GM18508 (cell line): ENCODE measurements around the gene STEAP1.
"Not testable (repeated sequence)": the region's sequence is repeated elsewhere in the genome, so short reads cannot be mapped to it uniquely, and the experiment has no call there.

Experiments
- ATAC-seq: cut with Tn5 transposase; IDR thresholded peaks from one replicate; pipeline ENCODE4 v1.9.1; 2021; ENCODE audit warnings: moderate number of reproducible peaks; ENCODE audit not compliant: insufficient read depth, unreplicated experiment

Gene STEAP1

DNA sequence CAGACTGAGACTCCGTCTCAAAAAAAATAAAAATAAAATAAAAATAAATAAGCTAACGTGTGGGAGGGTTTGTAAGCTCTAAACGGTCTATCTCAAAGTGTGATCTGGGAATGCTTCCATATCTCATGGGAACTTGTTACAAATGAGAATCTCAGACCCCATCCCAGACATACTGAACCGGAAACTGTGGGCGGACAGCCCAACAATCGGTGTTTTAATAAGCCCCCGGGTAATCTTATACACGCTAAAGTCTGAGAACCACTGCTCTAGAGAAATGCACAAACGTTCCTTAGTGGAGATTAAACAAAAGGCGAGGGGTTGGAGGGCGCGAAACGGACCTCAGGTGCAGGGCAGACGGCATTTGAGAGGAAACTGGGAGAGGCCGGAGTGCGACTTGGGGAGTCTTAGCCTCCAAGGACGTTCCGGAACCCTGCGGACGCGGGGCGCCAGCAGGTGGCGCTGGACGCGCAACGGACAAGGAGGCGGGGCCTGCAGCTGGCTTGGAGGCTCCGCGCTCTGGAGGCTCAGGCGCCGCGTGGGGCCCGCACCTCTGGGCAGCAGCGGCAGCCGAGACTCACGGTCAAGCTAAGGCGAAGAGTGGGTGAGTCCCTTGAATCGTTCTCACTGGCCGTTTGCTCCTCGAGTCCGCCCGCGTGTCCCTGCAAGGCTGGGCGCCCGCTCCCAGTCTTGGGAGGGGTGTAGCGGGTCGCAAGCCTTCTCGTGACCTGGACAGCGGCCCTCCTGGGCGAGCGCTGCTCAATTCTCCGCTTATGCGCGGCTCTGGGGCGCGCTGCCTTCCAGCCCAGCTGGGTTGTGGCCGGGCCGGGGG lies at the start of gene STEAP1:
Gene STEAP1 (plus strand): TSS at position 527 of the 829 bp plus-strand sequence. CDS start 5,320 bp downstream, outside the sequence.
- ATAC-seq = peak; percentile 93

DNA sequence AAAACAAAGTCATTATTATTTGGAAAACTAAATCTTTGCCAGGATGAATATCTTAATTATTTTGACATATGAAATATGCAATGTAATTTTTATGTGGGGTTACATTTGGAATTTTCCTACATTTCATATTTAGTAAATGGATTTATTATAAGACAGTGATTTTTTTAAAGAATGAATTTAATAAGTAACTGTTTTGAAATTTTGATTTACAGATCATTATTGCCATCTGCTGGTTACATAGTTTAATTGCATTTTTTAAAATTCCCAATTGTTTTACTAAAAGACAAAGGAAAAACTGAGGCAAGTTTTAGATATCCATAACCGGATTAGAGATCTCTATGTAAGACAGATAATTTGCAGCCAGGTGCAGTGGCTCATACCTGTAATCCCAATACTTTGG lies 39.3 kb upstream of the STEAP1 start:
- not testable (repeated sequence) for ATAC-seq

DNA sequence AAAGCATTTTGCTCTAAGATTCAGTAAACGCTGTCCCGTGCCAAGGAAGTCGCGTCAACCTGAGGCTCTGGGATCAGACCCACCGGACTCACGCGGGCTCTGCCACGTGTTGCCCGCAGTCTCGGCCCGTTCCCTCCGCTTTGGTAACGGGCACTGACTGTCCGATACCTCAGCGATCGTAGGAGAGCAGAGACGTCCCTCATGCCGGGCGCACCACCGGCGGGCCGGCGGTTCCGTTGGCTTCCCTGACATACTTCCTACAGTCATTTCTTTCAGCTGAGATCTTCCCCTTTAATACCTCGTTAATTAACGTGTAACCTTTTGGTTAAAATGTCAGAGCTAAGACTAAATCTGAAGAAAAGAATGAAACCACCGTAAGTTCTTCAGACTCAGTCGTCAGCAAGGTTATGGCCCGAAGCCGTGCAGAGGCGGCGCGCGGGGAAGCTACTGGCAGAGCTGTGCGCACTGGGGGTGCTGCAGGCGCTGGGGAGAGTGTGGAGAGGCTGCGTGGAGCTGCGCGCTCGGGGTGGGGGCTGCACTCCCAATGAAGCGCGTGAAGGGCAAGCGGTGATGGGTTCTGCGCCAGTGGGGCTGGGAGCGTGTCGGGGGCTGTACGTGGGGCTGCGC lies 35.6 kb upstream of the STEAP1 start:
- ATAC-seq = not testable (repeated sequence)

DNA sequence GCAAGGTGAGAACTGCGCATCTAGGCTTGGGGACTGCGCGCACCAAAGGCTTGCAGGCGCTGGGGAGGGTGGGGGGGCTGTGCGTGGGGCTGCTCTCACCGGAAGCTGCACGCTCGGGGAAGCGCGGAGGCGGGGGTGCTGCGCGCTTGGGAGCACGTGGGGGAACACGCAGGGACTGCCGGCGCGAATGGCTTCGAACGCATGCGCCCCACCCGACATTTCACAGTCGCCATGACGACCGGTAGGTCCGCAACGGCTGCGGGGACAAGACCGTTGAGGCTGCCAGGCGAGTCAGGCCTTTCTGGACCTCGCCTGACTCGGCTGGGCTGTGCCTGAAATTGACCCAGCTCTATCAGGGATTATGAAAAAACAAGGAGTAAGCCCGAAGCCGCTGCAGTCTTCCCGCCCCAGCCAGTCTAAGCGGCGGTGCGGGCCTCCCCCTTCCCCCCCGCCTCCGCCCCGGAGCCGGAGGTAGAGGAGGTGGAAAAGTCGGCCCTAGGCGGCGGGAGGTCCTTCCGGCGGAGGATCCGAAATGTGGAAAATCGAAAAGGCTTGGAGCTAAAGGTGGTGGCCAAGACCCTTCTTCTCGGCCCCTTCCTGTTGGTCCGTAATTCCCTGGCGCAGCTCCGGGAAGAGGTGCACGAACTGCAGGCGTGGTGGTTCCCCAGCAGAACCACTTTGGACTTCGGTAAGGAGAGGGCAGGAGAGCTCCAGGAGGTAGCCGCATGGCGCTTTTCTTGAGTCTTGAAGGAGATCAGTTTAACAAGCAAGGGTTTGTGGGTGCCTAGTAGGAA lies 34.9 kb upstream of the STEAP1 start:
- ATAC-seq = no peak

DNA sequence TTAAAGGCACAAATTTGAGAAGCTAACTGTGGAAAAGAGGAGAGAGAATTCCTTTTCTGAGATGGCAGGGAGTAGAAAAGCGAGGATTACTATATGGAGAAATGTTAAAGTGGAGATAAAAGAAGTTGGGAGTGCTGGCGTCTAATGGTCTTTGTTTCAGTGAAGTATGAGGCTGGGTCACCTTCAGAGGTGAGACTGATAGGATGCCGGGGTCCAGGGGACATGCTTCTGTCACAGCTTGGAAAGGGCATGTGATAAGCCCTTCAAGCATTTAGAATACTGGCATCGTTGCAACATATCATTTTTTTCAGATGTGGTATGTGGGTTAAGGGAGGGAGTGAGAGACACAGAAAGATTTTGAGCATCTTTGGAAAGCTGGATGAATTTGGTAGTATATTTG lies 34.1 kb upstream of the STEAP1 start:
- ATAC-seq = not testable (repeated sequence)

DNA sequence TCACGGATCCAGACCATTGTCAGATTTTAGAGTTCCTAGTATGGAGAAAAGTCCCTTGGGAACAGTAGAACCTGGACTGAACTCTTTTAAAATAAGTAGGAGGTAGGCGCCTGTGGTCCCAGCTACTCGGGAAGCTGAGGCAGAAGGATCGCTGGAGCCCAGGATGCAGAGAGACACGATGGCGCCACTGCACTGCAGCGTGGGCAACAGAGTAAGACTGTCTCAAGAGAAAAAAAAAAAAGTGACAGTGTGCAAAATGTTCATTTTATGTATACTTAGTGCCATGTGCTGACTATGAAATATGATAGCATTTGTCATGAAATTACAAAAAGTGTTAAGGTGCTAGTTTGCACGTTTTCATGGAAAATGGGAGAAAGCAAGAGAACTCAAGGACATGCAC lies 22.5 kb upstream of the STEAP1 start:
- ATAC-seq = not testable (repeated sequence)

DNA sequence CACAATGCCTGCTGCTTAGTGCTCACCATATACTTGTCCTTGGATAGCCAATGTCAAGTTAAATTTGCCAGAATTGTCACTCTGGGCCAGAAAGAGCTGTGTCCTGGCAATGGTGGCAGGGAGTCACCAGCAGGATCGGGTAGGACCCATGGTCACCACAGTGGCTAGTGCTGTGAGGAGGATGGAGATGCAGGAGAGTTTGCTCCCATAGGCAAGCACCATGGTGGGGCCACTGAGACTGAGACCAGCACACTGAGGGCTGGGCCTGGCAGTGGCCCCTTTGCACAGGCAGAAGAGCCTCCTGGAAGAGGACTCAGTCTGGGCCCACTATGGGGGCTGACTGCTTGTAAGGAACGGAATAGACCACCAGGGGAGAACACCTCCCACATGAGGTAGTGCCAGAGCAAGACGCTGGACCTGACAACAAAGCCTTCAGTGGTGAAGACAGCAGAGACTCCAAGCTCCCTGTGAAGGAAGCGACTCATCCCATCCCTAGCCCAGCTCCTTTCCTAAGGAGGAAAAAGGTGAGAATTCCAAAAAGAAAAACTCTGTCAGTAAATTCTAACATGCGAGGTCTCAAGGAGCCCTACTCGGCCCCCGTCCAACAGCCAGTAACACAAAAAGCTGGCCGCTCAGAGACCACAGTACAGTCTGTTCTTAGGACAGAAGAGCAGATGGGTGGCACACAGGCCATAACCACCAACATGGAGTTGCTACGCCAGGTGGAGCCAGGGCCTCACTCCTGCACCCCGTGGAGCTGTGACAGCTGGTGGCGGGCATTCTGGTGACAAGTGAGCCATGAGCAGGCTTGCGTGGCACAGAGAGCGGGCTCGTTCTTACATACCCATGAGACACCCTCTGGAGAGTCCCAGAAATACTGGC lies 6.9 kb upstream of the STEAP1 start:
- ATAC-seq = not testable (repeated sequence)

DNA sequence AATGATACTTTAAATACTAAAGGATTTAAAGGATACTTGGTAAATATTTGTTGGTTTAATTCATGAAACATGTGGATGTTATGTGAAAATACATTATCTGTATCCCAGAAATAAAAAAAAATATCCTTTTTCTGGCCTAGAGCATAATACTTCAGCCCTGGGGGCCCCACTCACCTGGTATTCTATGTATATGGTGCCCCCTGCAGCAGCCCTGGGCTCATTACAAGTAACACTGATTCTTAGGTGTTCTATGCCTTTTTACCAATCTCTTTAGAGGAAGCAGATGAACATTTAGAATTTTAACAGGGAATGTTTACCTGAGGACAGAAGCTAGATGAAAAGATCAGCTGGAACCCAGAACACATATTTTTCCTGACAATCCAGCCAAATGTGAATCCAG lies 4.8 kb upstream of the STEAP1 start:
- not testable (repeated sequence) for ATAC-seq

DNA sequence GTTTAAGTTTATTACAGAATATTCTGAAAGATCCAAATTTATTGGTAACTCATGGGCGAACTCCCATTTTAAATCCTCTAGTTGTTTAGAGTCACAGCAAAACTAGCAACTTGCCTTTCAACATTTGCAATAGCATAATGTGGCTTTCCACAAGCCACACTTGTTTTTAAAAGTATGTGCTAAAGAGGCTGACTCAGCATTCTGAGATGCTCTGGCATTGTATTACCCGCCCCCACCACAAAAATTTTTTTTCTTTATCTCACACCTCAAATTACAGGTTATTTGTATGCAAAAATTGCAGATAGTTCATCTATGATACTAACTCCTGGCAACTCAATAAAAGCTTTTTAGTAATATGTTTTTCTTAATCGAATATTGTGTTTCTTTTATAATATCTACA lies 2.4 kb upstream of the STEAP1 start:
- ATAC-seq = not testable (repeated sequence)

DNA sequence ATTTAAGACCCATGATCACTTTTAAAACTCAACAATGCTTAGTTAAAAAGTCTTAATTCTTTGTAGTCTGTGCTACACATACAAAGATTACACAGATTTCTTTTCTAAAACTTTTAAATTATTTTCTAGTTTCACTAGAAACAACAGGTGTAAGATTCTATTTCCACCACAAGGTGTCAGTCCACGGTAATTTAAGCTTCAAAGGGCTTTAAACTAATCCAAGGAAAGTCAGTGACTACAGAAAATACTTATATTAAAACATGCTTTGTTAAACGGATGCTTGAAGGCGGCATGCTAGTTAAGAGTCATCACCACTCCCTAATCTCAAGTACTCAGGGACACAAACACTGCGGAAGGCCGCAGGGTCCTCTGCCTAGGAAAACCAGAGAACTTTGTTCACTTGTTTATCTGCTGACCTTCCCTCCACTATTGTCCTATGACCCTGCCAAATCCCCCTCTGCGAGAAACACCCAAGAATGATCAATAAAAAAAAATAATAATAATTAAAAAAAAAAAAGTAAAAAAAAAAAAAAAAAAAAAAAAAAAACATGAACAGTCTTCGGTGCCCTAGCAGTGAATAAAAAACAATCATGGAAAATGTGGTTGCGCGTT lies 1.5 kb upstream of the STEAP1 start:
- not testable (repeated sequence) for ATAC-seq

DNA sequence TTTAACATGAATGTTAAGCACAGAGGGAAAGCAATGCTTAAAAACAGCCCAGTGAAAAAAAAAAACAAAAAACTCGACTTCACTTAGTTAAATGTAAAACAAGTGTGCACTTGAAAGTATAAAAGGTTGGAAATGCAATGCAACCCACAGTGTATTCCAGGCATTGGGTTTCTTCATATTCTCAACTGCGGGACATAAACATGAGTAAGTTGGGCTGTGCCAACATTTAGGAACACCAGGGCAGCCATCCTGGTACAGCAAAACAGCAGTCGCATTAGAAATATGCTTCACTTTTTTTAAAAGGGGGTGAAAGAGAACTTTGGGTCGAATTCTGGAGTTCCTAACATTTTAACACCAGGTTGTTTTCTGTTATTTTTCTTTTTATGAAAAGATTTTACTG lies 937 bp downstream of the STEAP1 start:
- no peak for ATAC-seq

DNA sequence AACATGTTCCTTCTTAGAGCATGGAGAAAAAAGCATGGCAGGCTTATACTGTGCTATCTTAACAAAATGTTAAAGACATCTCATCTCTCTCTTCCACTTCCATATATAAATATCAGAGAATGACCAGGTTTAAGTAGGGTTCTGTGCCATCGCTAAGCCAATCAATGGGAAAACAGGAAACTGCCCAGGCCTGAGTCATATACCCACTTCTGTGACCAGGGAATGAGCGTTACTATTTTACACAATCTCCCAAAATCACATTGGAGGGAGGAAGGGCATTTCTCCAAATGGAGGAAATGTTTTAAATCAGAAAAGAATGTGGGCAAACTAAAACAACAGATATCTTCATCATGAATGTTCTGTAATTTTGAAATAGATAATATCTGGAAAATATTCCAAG lies 3.1 kb downstream of the STEAP1 start:
- not testable (repeated sequence) for ATAC-seq

DNA sequence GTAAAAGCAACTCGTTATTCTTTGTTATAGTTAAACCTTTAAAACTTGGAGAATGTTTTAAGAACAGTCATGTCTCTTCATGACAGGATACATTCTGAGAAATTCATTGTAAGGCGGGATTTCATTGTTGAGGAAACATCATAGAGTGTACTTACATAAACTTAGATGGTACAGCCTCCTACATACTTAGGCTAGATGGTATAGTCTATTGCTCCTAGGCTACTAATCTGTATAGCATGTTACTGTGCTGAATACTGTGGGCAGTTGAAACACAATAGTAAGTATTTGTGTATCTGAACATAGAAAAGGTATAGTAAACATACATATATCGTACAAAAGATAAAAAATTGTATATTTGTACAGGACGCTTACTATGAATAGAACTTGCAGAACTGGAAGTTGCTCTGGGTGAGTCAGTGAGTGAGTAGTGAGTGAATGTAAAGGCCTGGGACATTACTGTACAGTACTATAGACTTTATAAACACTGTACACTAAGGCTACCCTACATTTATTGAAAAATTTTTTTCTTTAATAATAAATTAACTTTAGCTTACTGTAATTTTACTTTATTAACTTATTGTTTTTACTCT lies 3.6 kb downstream of the STEAP1 start:
- not testable (repeated sequence) for ATAC-seq

DNA sequence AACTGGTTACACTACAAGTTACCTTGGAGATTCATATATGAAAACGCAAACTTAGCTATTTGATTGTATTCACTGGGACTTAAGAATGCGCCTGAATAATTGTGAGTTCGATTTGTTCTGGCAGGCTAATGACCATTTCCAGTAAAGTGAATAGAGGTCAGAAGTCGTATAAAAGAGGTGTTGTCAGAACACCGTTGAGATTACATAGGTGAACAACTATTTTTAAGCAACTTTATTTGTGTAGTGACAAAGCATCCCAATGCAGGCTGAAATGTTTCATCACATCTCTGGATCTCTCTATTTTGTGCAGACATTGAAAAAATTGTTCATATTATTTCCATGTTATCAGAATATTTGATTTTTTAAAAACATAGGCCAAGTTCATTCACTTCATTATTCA lies 9.3 kb downstream of the STEAP1 start:
- ATAC-seq = no peak

DNA sequence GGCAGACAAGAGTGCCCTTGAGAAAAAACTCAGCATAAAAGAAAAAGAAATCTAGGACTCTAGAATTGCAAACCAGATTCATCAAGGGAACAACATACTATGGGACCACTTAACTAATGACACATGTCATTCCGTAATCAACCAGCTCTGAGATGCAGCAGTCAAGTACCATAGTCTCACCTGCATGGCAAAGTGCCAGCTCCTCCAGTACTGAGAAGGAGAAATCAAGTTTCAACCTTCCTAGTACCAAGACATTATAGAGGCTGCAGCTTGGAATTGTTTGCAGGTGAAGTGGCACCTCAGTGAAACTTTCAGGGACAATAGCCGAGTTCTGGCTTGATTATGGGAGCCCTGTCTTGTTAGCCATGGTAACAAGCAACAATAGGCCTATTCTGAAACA lies 11.5 kb downstream of the STEAP1 start:
- no peak for ATAC-seq

DNA sequence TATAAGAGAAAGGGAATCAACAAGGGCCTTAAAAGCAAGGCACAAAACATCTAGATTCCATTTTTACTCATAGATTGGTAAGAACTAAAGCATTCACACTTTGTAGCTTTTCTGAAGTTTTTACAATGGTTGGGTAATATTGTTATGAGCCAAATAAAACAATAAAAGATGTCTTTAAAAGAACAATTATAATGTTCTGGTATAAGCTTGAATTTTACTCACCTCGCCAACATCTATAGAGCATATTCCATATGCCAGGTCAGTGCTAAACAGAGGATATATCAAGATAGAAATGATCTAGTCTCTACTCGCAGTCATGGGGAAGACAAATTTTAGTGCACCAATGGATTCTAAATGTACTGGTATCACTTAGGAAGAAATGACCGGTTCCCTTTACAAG lies 11.9 kb downstream of the STEAP1 start:
- ATAC-seq = no peak

DNA sequence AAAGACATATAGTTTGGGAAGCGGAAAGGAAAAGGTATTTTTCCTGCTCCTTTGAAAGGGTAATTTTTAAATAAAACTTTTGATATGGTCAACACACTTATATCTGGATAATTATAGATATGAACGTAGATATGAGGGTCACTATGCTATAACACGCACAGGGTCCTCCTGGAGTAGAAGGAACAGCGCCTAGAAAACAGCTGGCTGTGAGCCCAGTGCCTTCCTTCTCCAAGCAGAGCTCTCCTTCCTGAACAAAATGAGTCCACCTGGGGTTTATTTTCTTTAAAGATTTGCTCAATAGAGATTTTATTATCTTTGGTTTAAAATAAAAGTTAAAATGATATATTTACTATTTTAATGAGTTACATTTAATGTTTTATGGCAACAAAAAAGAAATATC lies 13.1 kb downstream of the STEAP1 start:
- ATAC-seq = no peak

DNA sequence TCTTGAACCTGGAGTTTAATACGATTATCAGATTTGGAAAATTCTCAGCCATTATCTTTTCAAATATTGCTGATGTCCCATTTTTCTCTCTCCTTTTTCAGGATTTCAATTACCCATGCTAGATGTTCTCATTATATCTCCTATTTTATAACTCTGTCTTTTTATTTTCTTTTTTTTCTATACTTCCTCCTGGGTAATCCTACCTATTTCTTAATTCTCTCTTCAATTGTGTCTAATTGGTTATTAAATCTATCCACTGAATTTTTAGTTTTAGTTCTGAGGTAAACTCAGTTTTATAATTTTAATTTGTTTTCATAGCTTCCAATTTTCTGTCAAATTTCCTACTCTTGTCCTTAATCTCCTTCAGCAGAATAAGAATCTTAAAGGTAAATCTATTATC lies 15.6 kb downstream of the STEAP1 start:
- no peak for ATAC-seq

DNA sequence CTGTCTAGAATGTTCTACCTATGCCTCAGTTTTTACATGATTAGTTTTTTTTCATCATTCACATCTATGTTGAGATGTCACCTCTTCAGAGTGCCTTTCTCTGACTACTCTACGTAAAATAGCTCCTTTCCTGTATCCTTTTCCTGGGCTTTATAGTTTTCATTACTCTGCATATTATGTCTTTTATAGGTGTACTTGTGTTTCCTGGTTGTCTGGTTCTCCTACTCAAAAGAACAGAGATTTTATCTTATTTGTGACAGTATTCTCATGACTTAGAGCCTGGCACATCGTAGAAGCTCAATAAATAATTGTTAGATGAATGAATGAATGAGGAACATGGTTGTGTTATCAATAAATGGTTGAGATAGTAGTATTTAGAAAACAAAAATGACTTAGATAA lies 17.9 kb downstream of the STEAP1 start:
- no peak for ATAC-seq
